Fibroblast of lung (primary cell): Measurements from ENCODE around the gene FAM3D.

Experiments
- CTCF ChIP-seq, 2 donors: IDR thresholded peaks in 1 of 2; conservative IDR thresholded peaks in 1 of 2; 1 replicate in 1 of 2; 2 replicates in 1 of 2; pipeline ENCODE4 v1.5.1; 2011 to 2012; ENCODE audit warnings: low read length in 2 of 2, control low read depth in 1 of 2, inconsistent platforms in 1 of 2, low read depth in 1 of 2, mild to moderate bottlenecking in 1 of 2
- EZH2 ChIP-seq: IDR thresholded peaks from 2 replicates; pipeline ENCODE4 v1.5.1; 2012; ENCODE audit warnings: low read length, control low read depth, mild to moderate bottlenecking; ENCODE audit errors: missing control alignments

- TF ChIP-seq CTCF (conservative IDR thresholded peaks at IDR 0.05 in 1 of 2, IDR thresholded peaks at IDR 0.05 in 1 of 2; ENCODE audit: low read depth in 1 of 2, low read length in 2 of 2) = peak; percentile 22 to 41
- no peak for TF ChIP-seq EZH2
Measured at GRCh38 chr3:58659051-58659675, 7.4 kb downstream of the FAM3D start.
